OCI-LY1 (cell line): Measurements from ENCODE around the gene AKT1.

ENCODE experiments used
- H2AFZ ChIP-seq: fragments of 200-600 bp; sonication (generic), shearing (Covaris generic); 2 replicates; pipeline ENCODE4 v1.6.0; 2014; ENCODE audit warnings: antibody characterized with exemption, mild to moderate bottlenecking, low read length
- H3F3A ChIP-seq: fragments of 200-600 bp; sonication (generic), shearing (Covaris generic); 2 replicates; pipeline ENCODE4 v1.6.0; 2014; ENCODE audit warnings: mild to moderate bottlenecking, antibody characterized with exemption, low read length, moderate library complexity; ENCODE audit not compliant: insufficient read depth
- H3K27ac ChIP-seq: fragments of 200-600 bp; sonication (generic); 2 replicates; pipeline ENCODE4 v1.5.1; 2014; ENCODE audit warnings: low read length, mixed run types, mild to moderate bottlenecking, low read depth; ENCODE audit not compliant: poor library complexity, severe bottlenecking
- H3K27me3 ChIP-seq: fragments of 200-600 bp; sonication (generic); 2 replicates; pipeline ENCODE4 v1.6.0; 2014; ENCODE audit warnings: antibody characterized with exemption, mild to moderate bottlenecking, low read length, moderate library complexity; ENCODE audit not compliant: insufficient read depth
- H3K36me3 ChIP-seq: fragments of 200-600 bp; sonication (generic); 2 replicates; pipeline ENCODE4 v1.6.1; 2014; ENCODE audit warnings: mild to moderate bottlenecking, antibody characterized with exemption, low read length, moderate library complexity, mixed read lengths; ENCODE audit not compliant: insufficient read depth
- H3K4me1 ChIP-seq: fragments of 200-600 bp; sonication (generic); 2 replicates; pipeline ENCODE4 v1.5.1; 2014; ENCODE audit warnings: mild to moderate bottlenecking, low read length, moderate library complexity; ENCODE audit not compliant: insufficient read depth, severe bottlenecking
- H3K4me2 ChIP-seq: fragments of 200-600 bp; sonication (generic), shearing (Covaris generic); 2 replicates; pipeline ENCODE4 v1.6.1; 2014; ENCODE audit warnings: low read length
- H3K4me3 ChIP-seq: fragments of 200-600 bp; sonication (generic); 2 replicates; pipeline ENCODE4 v1.5.1; 2014; ENCODE audit warnings: low read length, low read depth, mild to moderate bottlenecking, mixed read lengths; ENCODE audit not compliant: poor library complexity, severe bottlenecking
- H3K79me2 ChIP-seq: fragments of 200-600 bp; shearing (Covaris generic); 2 replicates; pipeline ENCODE4 v1.6.1; 2016; ENCODE audit warnings: mixed run types, low read length, mixed read lengths; ENCODE audit not compliant: insufficient read depth
- H3K9ac ChIP-seq: fragments of 200-600 bp; sonication (generic), shearing (Covaris generic); 2 replicates; pipeline ENCODE4 v1.6.1; 2014; ENCODE audit warnings: mild to moderate bottlenecking, low read length, mixed read lengths
- H3K9me2 ChIP-seq: fragments of 200-600 bp; sonication (generic), shearing (Covaris generic); 2 replicates; pipeline ENCODE4 v1.6.1; 2014; ENCODE audit warnings: low read depth, mild to moderate bottlenecking, low read length, mixed read lengths
- H3K9me3 ChIP-seq: fragments of 200-600 bp; shearing (Covaris generic); 2 replicates; pipeline ENCODE4 v1.6.1; 2014; ENCODE audit warnings: low read length, mixed read lengths
- H4K20me1 ChIP-seq: fragments of 200-600 bp; sonication (generic), shearing (Covaris generic); 2 replicates; pipeline ENCODE4 v1.6.0; 2016; ENCODE audit warnings: mild to moderate bottlenecking, low read length; ENCODE audit not compliant: insufficient read depth
- EZH2 ChIP-seq: fragments of 200-600 bp; sonication (generic), shearing (Covaris generic); IDR thresholded peaks from 2 replicates; pipeline ENCODE4 v1.8.0; 2017; ENCODE audit warnings: borderline replicate concordance, mixed run types, mild to moderate bottlenecking, antibody characterized with exemption, low read length, moderate library complexity, mixed read lengths
- TF ChIP-seq, protein P1 (sequence below): fragments of 200-600 bp; sonication (generic), shearing (Covaris generic); IDR thresholded peaks from 2 replicates; pipeline ENCODE4 v1.5.1; 2017; ENCODE audit warnings: mild to moderate bottlenecking, antibody characterized with exemption, low read length, moderate library complexity, mixed read lengths

AKT1 gene

DNA sequence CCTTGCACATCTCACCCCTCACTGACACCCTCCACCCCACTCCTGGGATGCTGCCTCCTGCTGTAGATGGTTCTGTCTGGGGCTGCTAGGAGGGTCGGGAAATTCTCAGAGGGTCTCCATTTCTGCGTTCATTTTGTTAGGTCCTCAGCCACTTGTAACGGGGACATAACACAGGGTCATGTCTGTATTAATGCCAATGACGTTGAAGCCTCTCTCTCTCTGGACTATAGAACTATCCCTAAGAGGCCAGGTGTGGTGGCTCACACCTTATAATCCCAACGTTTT is 28.0 kb downstream of the AKT1 start:
- Histone ChIP-seq H3K9ac (no peak overlapping the region), H3K9me2 (no peaks in the 10 kb centered on the region), H3K36me3 (peaks cover 41% of the 10 kb centered on the region), H3K4me2 (no peak overlapping the region), H3F3A (no peaks in the 10 kb centered on the region), H3K4me1 (no peaks in the 10 kb centered on the region), H3K27me3 (no peaks in the 10 kb centered on the region), H4K20me1 (no peaks in the 10 kb centered on the region), H3K9me3 (peaks cover 15% of the 10 kb centered on the region), H2AFZ (no peak overlapping the region), H3K79me2 (no peaks in the 10 kb centered on the region), H3K27ac (no peak overlapping the region), H3K4me3 (no peak overlapping the region)
- no peak for TF ChIP-seq EZH2
- TF ChIP-seq, protein P1, sequence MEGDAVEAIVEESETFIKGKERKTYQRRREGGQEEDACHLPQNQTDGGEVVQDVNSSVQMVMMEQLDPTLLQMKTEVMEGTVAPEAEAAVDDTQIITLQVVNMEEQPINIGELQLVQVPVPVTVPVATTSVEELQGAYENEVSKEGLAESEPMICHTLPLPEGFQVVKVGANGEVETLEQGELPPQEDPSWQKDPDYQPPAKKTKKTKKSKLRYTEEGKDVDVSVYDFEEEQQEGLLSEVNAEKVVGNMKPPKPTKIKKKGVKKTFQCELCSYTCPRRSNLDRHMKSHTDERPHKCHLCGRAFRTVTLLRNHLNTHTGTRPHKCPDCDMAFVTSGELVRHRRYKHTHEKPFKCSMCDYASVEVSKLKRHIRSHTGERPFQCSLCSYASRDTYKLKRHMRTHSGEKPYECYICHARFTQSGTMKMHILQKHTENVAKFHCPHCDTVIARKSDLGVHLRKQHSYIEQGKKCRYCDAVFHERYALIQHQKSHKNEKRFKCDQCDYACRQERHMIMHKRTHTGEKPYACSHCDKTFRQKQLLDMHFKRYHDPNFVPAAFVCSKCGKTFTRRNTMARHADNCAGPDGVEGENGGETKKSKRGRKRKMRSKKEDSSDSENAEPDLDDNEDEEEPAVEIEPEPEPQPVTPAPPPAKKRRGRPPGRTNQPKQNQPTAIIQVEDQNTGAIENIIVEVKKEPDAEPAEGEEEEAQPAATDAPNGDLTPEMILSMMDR = no peak

DNA sequence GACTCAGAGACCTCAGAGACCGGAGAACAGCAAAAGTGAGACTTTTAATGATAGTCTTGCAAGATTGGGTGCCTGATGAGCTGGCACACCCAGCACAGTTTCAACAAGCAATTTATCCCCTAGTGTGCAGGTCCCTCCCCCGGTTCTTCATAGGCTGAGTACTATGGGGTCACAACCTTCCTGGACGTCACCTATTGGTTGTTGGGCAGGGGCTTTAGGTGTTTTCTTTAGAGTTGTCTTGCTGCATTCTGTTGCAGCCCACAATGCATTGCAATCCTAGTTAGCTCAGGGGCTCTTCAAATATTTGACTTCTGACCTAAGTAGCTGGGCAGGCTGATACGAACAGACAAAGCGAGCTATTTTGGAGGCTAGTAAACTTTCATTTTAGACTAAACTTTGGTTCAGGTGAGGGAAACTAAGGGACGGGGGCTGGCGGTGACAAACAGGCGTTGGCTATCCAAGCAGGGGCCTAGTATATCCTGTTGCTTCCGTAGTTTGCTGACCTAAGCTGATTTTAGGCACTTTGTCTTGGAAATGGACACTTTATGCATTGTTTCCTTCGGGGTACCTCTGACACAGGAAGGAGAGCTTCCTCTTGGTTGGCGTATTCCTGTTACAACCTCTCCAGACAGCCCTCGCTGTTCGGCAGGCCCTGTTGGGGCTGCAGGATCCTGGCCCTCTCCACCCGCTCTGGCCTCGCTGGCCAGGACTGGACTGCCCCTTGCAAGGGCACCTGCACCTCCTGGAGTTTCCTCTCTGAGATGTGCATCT is 28.5 kb downstream of the AKT1 start:
- Histone ChIP-seq H3K36me3 (peaks cover 41% of the 10 kb centered on the region), H3K9me3 (peaks cover 15% of the 10 kb centered on the region), H3K4me3 (no peak overlapping the region), H2AFZ (no peak overlapping the region), H3K27me3 (no peaks in the 10 kb centered on the region), H4K20me1 (no peaks in the 10 kb centered on the region), H3K9ac (no peak overlapping the region), H3K4me2 (no peak overlapping the region), H3K79me2 (no peaks in the 10 kb centered on the region), H3K9me2 (no peaks in the 10 kb centered on the region), H3K27ac (no peak overlapping the region), H3F3A (no peaks in the 10 kb centered on the region), H3K4me1 (no peaks in the 10 kb centered on the region)
- TF ChIP-seq, protein P1 = no peak
- no peak for TF ChIP-seq EZH2

DNA sequence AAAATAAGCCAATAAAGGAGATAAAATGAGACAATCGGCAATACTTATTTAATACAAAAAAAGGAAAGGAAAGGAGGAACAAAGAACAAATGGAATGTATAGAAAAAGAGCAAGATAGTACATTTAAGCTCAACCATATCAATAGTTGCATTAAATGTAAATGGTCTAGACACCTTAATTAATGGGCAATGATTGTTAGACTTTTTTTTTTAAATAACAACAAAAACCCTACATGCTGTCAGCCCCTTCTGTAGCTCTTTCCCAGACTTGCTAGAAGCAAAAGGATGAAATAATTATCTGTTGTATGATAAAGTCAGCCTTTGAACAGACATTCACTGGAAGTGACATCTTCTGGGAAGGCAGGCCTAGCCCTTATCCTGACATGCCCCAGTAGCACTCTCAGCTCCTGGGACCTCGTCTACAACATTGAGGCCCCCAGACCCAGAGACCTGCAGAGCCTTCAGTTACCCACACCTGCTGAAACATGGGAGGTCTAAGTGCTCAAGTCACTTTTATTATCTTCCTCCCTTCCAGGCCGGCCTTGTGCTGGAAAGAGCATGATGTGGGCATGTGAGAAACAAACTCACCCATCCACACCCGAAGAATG is 29.2 kb downstream of the AKT1 start:
- Histone ChIP-seq H3K9me3 (peaks cover 14% of the 10 kb centered on the region), H3K36me3 (peaks cover 40% of the 10 kb centered on the region), H2AFZ (no peak overlapping the region), H3K4me3 (no peak overlapping the region), H3K27ac (no peak overlapping the region), H4K20me1 (no peaks in the 10 kb centered on the region), H3K4me2 (no peak overlapping the region), H3K9me2 (no peaks in the 10 kb centered on the region), H3F3A (no peaks in the 10 kb centered on the region), H3K9ac (no peak overlapping the region), H3K79me2 (no peaks in the 10 kb centered on the region), H3K4me1 (no peaks in the 10 kb centered on the region), H3K27me3 (no peaks in the 10 kb centered on the region)
- TF ChIP-seq, protein P1 = no peak
- TF ChIP-seq EZH2 = no peak
